GM19372 (cell line): ENCODE data around the gene DPEP1.
"Not testable (repeated sequence)": the region's sequence is repeated elsewhere in the genome, so short reads cannot be mapped to it uniquely, and the experiment has no call there.

ENCODE experiments used
- ATAC-seq: cut with Tn5 transposase; IDR thresholded peaks from one replicate; pipeline ENCODE4 v1.9.1; 2021; ENCODE audit warnings: mild to moderate bottlenecking, low read depth, moderate library complexity; ENCODE audit not compliant: unreplicated experiment

The DPEP1 gene

GRCh38 chr16:89615596-89616090 is 2.2 kb downstream of the DPEP1 start:
- ATAC-seq: no peak

GRCh38 chr16:89616623-89617022 is 3.2 kb downstream of the DPEP1 start:
- no peak for ATAC-seq

- no peak for ATAC-seq
These were observed 3.6 kb downstream of the DPEP1 start for GRCh38 chr16:89617036-89617435.

- no peak for ATAC-seq
These were observed 4.9 kb downstream of the DPEP1 start for GRCh38 chr16:89618109-89618998.

GRCh38 chr16:89619840-89620239 is 6.4 kb downstream of the DPEP1 start:
- no peak for ATAC-seq

GRCh38 chr16:89620406-89620841 is 7.0 kb downstream of the DPEP1 start:
- no peak for ATAC-seq

- no peak for ATAC-seq
These were observed 7.8 kb downstream of the DPEP1 start for GRCh38 chr16:89621136-89621697.

GRCh38 chr16:89621698-89622409 is 8.4 kb downstream of the DPEP1 start:
- ATAC-seq: no peak

GRCh38 chr16:89623511-89624261 is 10.2 kb downstream of the DPEP1 start:
- no peak for ATAC-seq

GRCh38 chr16:89624777-89625761 is 11.6 kb downstream of the DPEP1 start:
- no peak for ATAC-seq

GRCh38 chr16:89629827-89630610 is 16.6 kb downstream of the DPEP1 start:
- ATAC-seq: no peak

- no peak for ATAC-seq
These were observed 19.7 kb downstream of the DPEP1 start for GRCh38 chr16:89633064-89633631.

GRCh38 chr16:89634463-89635385 is 21.3 kb downstream of the DPEP1 start:
- not testable (repeated sequence) for ATAC-seq

GRCh38 chr16:89636663-89637062 is 23.2 kb downstream of the DPEP1 start:
- ATAC-seq: no peak

- no peak for ATAC-seq
These were observed 23.9 kb downstream of the DPEP1 start for GRCh38 chr16:89637379-89637778.

GRCh38 chr16:89638455-89638854 is 25.0 kb downstream of the DPEP1 start:
- ATAC-seq: no peak

- no peak for ATAC-seq
These were observed 25.9 kb downstream of the DPEP1 start for GRCh38 chr16:89639385-89639784.
